GM12892 (cell line): ENCODE data around the gene MED19.
"Not testable (repeated sequence)": the region's sequence is repeated elsewhere in the genome, so short reads cannot be mapped to it uniquely, and the experiment has no call there.

Experiments
- DNase-seq: peaks from one replicate; pipeline ENCODE4 v3.0.0; 2011; ENCODE audit not compliant: insufficient read length
- FAIRE-seq: peaks from 2 replicates; lab custom pipeline; 2011; peaks lifted over from hg19 to GRCh38; lab: Jason Lieb, UNC
- POLR2A ChIP-seq: IDR thresholded peaks from 2 replicates; pipeline ENCODE4 v1.6.1; 2011; ENCODE audit warnings: low read depth, low read length, control low read depth
- POLR2AphosphoS5 ChIP-seq: IDR thresholded peaks from 2 replicates; pipeline ENCODE4 v1.6.1; 2011; ENCODE audit warnings: low read depth, low read length, control low read depth
- TAF1 ChIP-seq: IDR thresholded peaks from 2 replicates; pipeline ENCODE4 v1.6.1; 2011; ENCODE audit warnings: low read depth, mild to moderate bottlenecking, control low read depth, low read length, borderline replicate concordance

The MED19 gene

GRCh38 chr11:57700425-57700824, 11.6 kb downstream of the MED19 start:
- no peak for TF ChIP-seq POLR2AphosphoS5
- TF ChIP-seq POLR2A: no peak
- no peak for TF ChIP-seq TAF1
- FAIRE-seq: no peak
- no peak for DNase-seq

GRCh38 chr11:57699813-57700212, 12.2 kb downstream of the MED19 start:
- DNase-seq (no peak), FAIRE-seq (no peak)
- TF ChIP-seq POLR2A (no peak), POLR2AphosphoS5 (no peak)

GRCh38 chr11:57698843-57699365, 13.1 kb downstream of the MED19 start:
- no peak for FAIRE-seq

GRCh38 chr11:57690474-57690873, 21.5 kb downstream of the MED19 start:
- FAIRE-seq, DNase-seq: not testable (repeated sequence)

More at GRCh38 chr11:57698843-57699365, 13.1 kb downstream of the MED19 start:
- TF ChIP-seq POLR2A (no peak; the same call in 1 of the 2 replicates), TAF1 (no peak), POLR2AphosphoS5 (no peak)
- DNase-seq: no peak

- DNase-seq (no peak), FAIRE-seq (peak; percentile 69)
- no peak for TF ChIP-seq POLR2A
- TF ChIP-seq POLR2AphosphoS5: no peak
- TF ChIP-seq TAF1: no peak
These were observed 30.8 kb downstream of the MED19 start for GRCh38 chr11:57681168-57681567.

GRCh38 chr11:57680552-57680874, 31.5 kb downstream of the MED19 start:
- DNase-seq (no peak), FAIRE-seq (no peak)

GRCh38 chr11:57679396-57679795, 32.6 kb downstream of the MED19 start:
- peak; percentile 63 for FAIRE-seq
- no peak for TF ChIP-seq POLR2AphosphoS5
- no peak for TF ChIP-seq TAF1
- TF ChIP-seq POLR2A: no peak
- no peak for DNase-seq

More at GRCh38 chr11:57680552-57680874, 31.5 kb downstream of the MED19 start:
- TF ChIP-seq TAF1: no peak
- no peak for TF ChIP-seq POLR2AphosphoS5
- TF ChIP-seq POLR2A: no peak

- DNase-seq: no peak
- no peak for TF ChIP-seq POLR2A
- no peak for TF ChIP-seq TAF1
- TF ChIP-seq POLR2AphosphoS5: no peak
- FAIRE-seq: peak; percentile 58
These were observed 36.7 kb downstream of the MED19 start for GRCh38 chr11:57675176-57675941.

GRCh38 chr11:57674251-57674650, 37.8 kb downstream of the MED19 start:
- FAIRE-seq: peak; percentile 42
- TF ChIP-seq POLR2A: no peak
- no peak for TF ChIP-seq POLR2AphosphoS5
- TF ChIP-seq TAF1: no peak
- no peak for DNase-seq

GRCh38 chr11:57668434-57668782, 43.6 kb downstream of the MED19 start:
- no peak for TF ChIP-seq POLR2A
- DNase-seq: no peak
- no peak for FAIRE-seq

GRCh38 chr11:57667736-57668433, 44.1 kb downstream of the MED19 start, which contains the start of gene ZDHHC5:
ZDHHC5 (plus strand) TSS chr11:57668114; CDS start chr11:57673091, 4,977 bp downstream.
- peak; percentile 96 for DNase-seq
- TF ChIP-seq POLR2A: peak; percentile 95
- TF ChIP-seq TAF1: peak; percentile 71; the same call in 1 of the 2 replicates
- TF ChIP-seq POLR2AphosphoS5: peak; percentile 87
- peak; percentile 99 for FAIRE-seq

GRCh38 chr11:57667117-57667735, 44.8 kb downstream of the MED19 start:
- FAIRE-seq (no peak), DNase-seq (peak; percentile 90)

More at GRCh38 chr11:57667117-57667735, 44.8 kb downstream of the MED19 start:
- peak; percentile 42; the same call in 1 of the 2 replicates for TF ChIP-seq POLR2A
- peak; percentile 64; the same call in 1 of the 2 replicates for TF ChIP-seq TAF1
- no peak for TF ChIP-seq POLR2AphosphoS5
